ENCODE data around the gene SHLD1. TPM values are rescaled to one million over a fixed set of nuclear protein-coding genes. Genes with fewer than 3 reads are reported as not detected.

Gene SHLD1
- total RNA-seq, 1 donor from 2014 or later = 6.9 TPM

GRCh38 chr20:5811746-5812145, 61.5 kb downstream of the SHLD1 start:
- no peak for TF ChIP-seq CTCF (conservative IDR thresholded peaks at IDR 0.05)

GRCh38 chr20:5818346-5818681, 68.1 kb downstream of the SHLD1 start:
- no peak for DNase-seq (ENCODE audit: low read depth, low spot score)
- H3K9me3 Mint-ChIP-seq = peaks cover 3% of the 10 kb centered on the region
- no peak overlapping the region for H3K27ac Mint-ChIP-seq (ENCODE audit: unreplicated experiment)
- no peaks in the 10 kb centered on the region for H3K36me3 Mint-ChIP-seq (ENCODE audit: low read depth)
- TF ChIP-seq CTCF (conservative IDR thresholded peaks at IDR 0.05) = no peak
- peaks cover 8% of the 10 kb centered on the region for H3K4me1 Mint-ChIP-seq
- no peak overlapping the region for H3K4me3 Mint-ChIP-seq
- H3K27me3 Mint-ChIP-seq (ENCODE audit: low read depth) = no peaks in the 10 kb centered on the region

More at GRCh38 chr20:5811746-5812145, 61.5 kb downstream of the SHLD1 start:
- Mint-ChIP-seq H3K9me3 (no peaks in the 10 kb centered on the region), H3K4me1 (no peaks in the 10 kb centered on the region), H3K27me3 (ENCODE audit: low read depth) (no peaks in the 10 kb centered on the region), H3K4me3 (no peak overlapping the region), H3K27ac (ENCODE audit: unreplicated experiment) (no peak overlapping the region), H3K36me3 (ENCODE audit: low read depth) (no peaks in the 10 kb centered on the region)
- no peak for DNase-seq (ENCODE audit: low read depth, low spot score)

- H3K27ac Mint-ChIP-seq (ENCODE audit: unreplicated experiment) = no peak overlapping the region
- H3K4me1 Mint-ChIP-seq = peaks cover 12% of the 10 kb centered on the region
Measured at GRCh38 chr20:5820738-5821137, 70.5 kb downstream of the SHLD1 start.

GRCh38 chr20:5821627-5822215, 71.5 kb downstream of the SHLD1 start:
- no peak overlapping the region for H3K27ac Mint-ChIP-seq (ENCODE audit: unreplicated experiment)
- H3K4me1 Mint-ChIP-seq = peaks cover 12% of the 10 kb centered on the region
- no peaks in the 10 kb centered on the region for H3K27me3 Mint-ChIP-seq (ENCODE audit: low read depth)
- no peak for DNase-seq (ENCODE audit: low read depth, low spot score)
- no peak for TF ChIP-seq CTCF (conservative IDR thresholded peaks at IDR 0.05)
- H3K9me3 Mint-ChIP-seq = peaks cover 3% of the 10 kb centered on the region
- no peak overlapping the region for H3K4me3 Mint-ChIP-seq
- H3K36me3 Mint-ChIP-seq (ENCODE audit: low read depth) = no peaks in the 10 kb centered on the region

More at GRCh38 chr20:5820738-5821137, 70.5 kb downstream of the SHLD1 start:
- Mint-ChIP-seq H3K9me3 (peaks cover 3% of the 10 kb centered on the region), H3K27me3 (ENCODE audit: low read depth) (no peaks in the 10 kb centered on the region), H3K4me3 (no peak overlapping the region), H3K36me3 (ENCODE audit: low read depth) (no peaks in the 10 kb centered on the region)
- no peak for DNase-seq (ENCODE audit: low read depth, low spot score)
- TF ChIP-seq CTCF (conservative IDR thresholded peaks at IDR 0.05) = no peak

GRCh38 chr20:5822569-5822968, 72.4 kb downstream of the SHLD1 start:
- Mint-ChIP-seq H3K4me1 (peaks cover 12% of the 10 kb centered on the region), H3K27ac (ENCODE audit: unreplicated experiment) (peak overlapping the region; percentile 3), H3K27me3 (ENCODE audit: low read depth) (no peaks in the 10 kb centered on the region), H3K36me3 (ENCODE audit: low read depth) (no peaks in the 10 kb centered on the region), H3K4me3 (no peak overlapping the region), H3K9me3 (peaks cover 3% of the 10 kb centered on the region)
- no peak for TF ChIP-seq CTCF (conservative IDR thresholded peaks at IDR 0.05)
- DNase-seq (ENCODE audit: low read depth, low spot score) = no peak
